GM12864 (cell line): ENCODE data around the gene NOS2.
"Not testable (repeated sequence)": the region's sequence is repeated elsewhere in the genome, so short reads cannot be mapped to it uniquely, and the experiment has no call there.

Source experiments
- DNase-seq: peaks from one replicate; pipeline ENCODE4 v3.0.0-alpha.2; 2011; ENCODE audit warnings: low read depth
- H3K4me3 ChIP-seq: 2 replicates; pipeline ENCODE4 v1.5.1; 2011; ENCODE audit warnings: mild to moderate bottlenecking, low read depth, low read length, control low read depth
- CTCF ChIP-seq: IDR thresholded peaks from 2 replicates; pipeline ENCODE4 v1.5.1; 2011; ENCODE audit warnings: low read depth, mild to moderate bottlenecking, moderate library complexity, low read length, control low read depth, inconsistent platforms; ENCODE audit errors: missing control alignments

The NOS2 gene

GRCh38 chr17:27748360-27748825, 51.9 kb downstream of the NOS2 start:
- DNase-seq = no peak
- H3K4me3 ChIP-seq = no peak overlapping the region
- no peak for TF ChIP-seq CTCF

- TF ChIP-seq CTCF = peak; percentile 66
- DNase-seq = no peak
- no peak overlapping the region for H3K4me3 ChIP-seq
Observed at GRCh38 chr17:27747462-27748359, 52.6 kb downstream of the NOS2 start.

- no peak overlapping the region for H3K4me3 ChIP-seq
- DNase-seq = no peak
- no peak for TF ChIP-seq CTCF
Observed at GRCh38 chr17:27746881-27747280, 53.4 kb downstream of the NOS2 start.

GRCh38 chr17:27746320-27746719, 54.0 kb downstream of the NOS2 start:
- not testable (repeated sequence) for DNase-seq, H3K4me3 ChIP-seq

GRCh38 chr17:27745207-27745830, 55.0 kb downstream of the NOS2 start:
- DNase-seq, H3K4me3 ChIP-seq: not testable (repeated sequence)

GRCh38 chr17:27743281-27743885, 56.9 kb downstream of the NOS2 start:
- DNase-seq = no peak
- TF ChIP-seq CTCF = no peak
- no peak overlapping the region for H3K4me3 ChIP-seq

- no peak for DNase-seq
- TF ChIP-seq CTCF = no peak
Observed at GRCh38 chr17:27741971-27742575, 58.3 kb downstream of the NOS2 start.

More at GRCh38 chr17:27741971-27742575, 58.3 kb downstream of the NOS2 start:
- no peak overlapping the region for H3K4me3 ChIP-seq
